ENCODE results near the gene TRIM4.
A peak's percentile ranks its signal among the peaks of the same experiment; 100 is the strongest.
"Not testable (repeated sequence)": the region's sequence is repeated elsewhere in the genome, so short reads cannot be mapped to it uniquely, and the experiment has no call there.

Gene TRIM4, protein sequence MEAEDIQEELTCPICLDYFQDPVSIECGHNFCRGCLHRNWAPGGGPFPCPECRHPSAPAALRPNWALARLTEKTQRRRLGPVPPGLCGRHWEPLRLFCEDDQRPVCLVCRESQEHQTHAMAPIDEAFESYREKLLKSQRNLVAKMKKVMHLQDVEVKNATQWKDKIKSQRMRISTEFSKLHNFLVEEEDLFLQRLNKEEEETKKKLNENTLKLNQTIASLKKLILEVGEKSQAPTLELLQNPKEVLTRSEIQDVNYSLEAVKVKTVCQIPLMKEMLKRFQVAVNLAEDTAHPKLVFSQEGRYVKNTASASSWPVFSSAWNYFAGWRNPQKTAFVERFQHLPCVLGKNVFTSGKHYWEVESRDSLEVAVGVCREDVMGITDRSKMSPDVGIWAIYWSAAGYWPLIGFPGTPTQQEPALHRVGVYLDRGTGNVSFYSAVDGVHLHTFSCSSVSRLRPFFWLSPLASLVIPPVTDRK

DNA sequence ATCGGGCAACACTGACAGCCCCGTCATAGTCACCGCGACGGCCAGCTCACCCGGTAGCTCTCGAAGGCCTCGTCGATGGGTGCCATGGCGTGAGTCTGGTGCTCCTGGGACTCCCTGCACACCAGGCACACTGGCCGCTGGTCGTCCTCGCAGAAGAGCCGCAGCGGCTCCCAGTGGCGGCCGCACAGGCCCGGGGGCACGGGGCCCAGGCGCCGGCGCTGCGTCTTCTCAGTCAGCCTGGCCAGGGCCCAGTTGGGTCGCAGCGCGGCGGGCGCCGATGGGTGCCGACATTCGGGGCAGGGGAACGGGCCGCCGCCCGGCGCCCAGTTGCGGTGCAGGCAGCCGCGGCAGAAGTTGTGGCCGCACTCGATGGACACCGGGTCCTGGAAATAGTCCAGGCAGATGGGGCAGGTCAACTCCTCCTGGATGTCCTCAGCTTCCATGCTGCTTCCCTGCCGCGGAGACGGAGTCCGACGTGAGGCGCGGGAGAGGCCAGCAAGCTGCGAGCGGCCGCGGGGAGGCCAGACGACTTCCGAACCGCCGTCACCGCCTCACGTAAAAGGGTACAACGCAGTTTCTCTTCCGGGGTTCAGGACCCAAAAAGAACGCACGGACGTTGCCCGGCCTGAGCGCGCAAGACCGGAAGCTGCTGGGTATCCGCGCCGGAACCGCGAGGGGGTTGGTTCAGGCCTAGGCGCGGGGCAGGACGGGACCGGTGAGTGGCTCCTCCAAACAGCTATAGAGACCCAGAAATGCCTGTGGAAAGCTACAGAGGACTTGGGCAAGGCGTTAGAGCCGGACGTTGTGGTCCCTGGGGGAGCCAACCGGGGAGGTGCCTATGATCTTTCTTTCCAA, at the start of gene TRIM4:
TSS of gene TRIM4 (minus strand) at position 572 of the 855 bp plus-strand sequence. CDS start at position 443, 129 bp downstream.
- peak within 1 kb of the TSS; percentile 87 for H3K9ac ChIP-seq
- H3K9me3 ChIP-seq (ENCODE audit: control insufficient read depth, low read length), result no peaks in the 10 kb centered on the region
- no peaks in the 10 kb centered on the region for H3K27me3 ChIP-seq (ENCODE audit: control insufficient read depth, insufficient read depth, low read length)
- peaks cover 7% of the 10 kb centered on the region for H3K4me1 ChIP-seq
- peak within 1 kb of the TSS; percentile 71 for H3K4me3 ChIP-seq (ENCODE audit: low read depth, low read length)
- H3K79me2 ChIP-seq, result peaks cover 23% of the 10 kb centered on the region
- H3K36me3 ChIP-seq (ENCODE audit: control insufficient read depth, insufficient read depth, low read length), result peaks cover 3% of the 10 kb centered on the region
- H3K27ac ChIP-seq, result peak within 1 kb of the TSS; percentile 89
- peak within 1 kb of the TSS; percentile 95 for H2AFZ ChIP-seq
- TF ChIP-seq, protein P1, sequence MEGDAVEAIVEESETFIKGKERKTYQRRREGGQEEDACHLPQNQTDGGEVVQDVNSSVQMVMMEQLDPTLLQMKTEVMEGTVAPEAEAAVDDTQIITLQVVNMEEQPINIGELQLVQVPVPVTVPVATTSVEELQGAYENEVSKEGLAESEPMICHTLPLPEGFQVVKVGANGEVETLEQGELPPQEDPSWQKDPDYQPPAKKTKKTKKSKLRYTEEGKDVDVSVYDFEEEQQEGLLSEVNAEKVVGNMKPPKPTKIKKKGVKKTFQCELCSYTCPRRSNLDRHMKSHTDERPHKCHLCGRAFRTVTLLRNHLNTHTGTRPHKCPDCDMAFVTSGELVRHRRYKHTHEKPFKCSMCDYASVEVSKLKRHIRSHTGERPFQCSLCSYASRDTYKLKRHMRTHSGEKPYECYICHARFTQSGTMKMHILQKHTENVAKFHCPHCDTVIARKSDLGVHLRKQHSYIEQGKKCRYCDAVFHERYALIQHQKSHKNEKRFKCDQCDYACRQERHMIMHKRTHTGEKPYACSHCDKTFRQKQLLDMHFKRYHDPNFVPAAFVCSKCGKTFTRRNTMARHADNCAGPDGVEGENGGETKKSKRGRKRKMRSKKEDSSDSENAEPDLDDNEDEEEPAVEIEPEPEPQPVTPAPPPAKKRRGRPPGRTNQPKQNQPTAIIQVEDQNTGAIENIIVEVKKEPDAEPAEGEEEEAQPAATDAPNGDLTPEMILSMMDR (IDR thresholded peaks at IDR 0.05), result no peak
- H3K4me2 ChIP-seq (ENCODE audit: low read length), result peak within 1 kb of the TSS; percentile 60

DNA sequence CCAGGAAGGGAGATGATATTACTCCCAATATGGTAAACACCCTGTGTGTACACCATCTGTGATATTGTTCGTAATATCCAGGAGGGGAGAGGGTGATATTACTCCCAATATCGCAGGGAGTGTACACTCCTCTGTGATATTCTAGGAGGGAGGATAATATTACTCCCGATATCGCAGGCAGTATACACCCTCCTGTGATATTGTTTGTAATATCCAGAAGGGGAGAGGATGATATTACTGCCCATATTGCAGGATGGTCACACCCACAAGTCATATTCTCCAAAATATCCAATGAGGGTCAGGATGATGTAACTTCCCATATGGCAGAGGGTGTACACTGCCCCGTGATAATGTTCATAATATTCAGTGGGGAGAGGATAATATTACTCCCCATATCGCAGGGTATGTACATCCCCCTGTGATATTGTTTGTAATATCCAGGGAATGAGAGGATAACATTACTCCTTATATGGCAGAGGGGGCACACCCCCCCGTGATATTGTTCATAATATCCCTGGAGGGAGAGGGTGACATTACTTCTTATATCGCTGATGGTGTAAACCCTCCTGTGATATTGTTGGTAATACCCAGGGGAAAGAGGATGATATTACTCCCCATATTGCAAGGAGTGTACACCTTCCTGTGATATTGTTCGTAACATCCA, 39.4 kb upstream of the TRIM4 start:
- Histone ChIP-seq H3K4me2 (ENCODE audit: low read length) (no peak overlapping the region), H2AFZ (no peak overlapping the region), H3K9me3 (ENCODE audit: control insufficient read depth, low read length) (no peaks in the 10 kb centered on the region), H3K27me3 (ENCODE audit: control insufficient read depth, insufficient read depth, low read length) (no peaks in the 10 kb centered on the region), H3K4me1 (no peaks in the 10 kb centered on the region), H3K27ac (no peak overlapping the region), H3K79me2 (no peaks in the 10 kb centered on the region), H3K4me3 (ENCODE audit: low read depth, low read length) (no peak overlapping the region), H3K36me3 (ENCODE audit: control insufficient read depth, insufficient read depth, low read length) (no peaks in the 10 kb centered on the region), H3K9ac (no peak overlapping the region)
- TF ChIP-seq, protein P1 (IDR thresholded peaks at IDR 0.05), result no peak

DNA sequence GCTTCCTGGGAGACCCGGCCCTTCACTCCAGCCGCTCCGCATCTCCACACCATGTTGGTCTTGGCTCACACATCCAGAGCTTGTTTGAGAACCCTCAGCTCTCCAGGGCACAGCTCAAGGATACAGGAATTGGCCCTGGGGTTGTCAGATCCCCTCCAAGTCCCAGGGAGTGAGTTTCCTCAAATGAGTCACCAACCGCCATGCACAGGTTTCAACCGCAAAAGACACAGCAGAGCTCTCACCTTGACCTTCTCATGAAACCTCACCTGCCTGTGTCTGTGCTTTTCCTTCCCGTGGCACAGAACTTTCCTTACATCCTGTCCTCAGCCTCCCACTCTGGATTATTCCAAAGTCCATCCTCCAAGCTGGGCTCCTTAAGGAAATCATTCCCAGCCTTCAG, 35.9 kb upstream of the TRIM4 start:
- Histone ChIP-seq H3K36me3 (ENCODE audit: control insufficient read depth, insufficient read depth, low read length) (no peaks in the 10 kb centered on the region), H3K27me3 (ENCODE audit: control insufficient read depth, insufficient read depth, low read length) (no peaks in the 10 kb centered on the region), H3K4me2 (ENCODE audit: low read length) (no peak overlapping the region), H2AFZ (no peak overlapping the region), H3K79me2 (no peaks in the 10 kb centered on the region), H3K27ac (no peak overlapping the region), H3K9me3 (ENCODE audit: control insufficient read depth, low read length) (no peaks in the 10 kb centered on the region), H3K4me1 (no peaks in the 10 kb centered on the region), H3K9ac (no peak overlapping the region), H3K4me3 (ENCODE audit: low read depth, low read length) (no peak overlapping the region)
- TF ChIP-seq, protein P1 (IDR thresholded peaks at IDR 0.05), result no peak

DNA sequence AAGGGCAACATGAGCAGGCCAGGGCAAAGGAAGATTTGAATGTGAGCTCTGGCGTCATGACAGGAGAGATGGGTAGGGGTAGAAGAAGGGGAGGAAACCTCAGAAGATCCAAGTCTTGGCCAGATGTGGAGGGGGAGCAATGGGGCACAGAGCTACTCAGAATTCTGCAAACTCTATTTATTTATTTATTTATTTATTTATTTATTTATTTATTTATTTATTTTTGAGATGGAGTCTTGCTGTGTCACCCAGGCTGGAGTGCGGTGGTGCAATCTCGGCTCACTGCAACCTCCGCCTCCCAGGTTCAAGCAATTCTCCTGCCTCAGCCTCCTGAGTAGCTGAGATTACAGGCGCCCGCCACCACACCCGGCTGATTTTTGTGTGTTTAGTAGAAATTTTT, 35.3 kb upstream of the TRIM4 start:
- H3K27ac ChIP-seq; H2AFZ ChIP-seq; H3K4me2 ChIP-seq (ENCODE audit: low read length); H3K4me1 ChIP-seq; H3K79me2 ChIP-seq; H3K4me3 ChIP-seq (ENCODE audit: low read depth, low read length); H3K9me3 ChIP-seq (ENCODE audit: control insufficient read depth, low read length); H3K36me3 ChIP-seq (ENCODE audit: control insufficient read depth, insufficient read depth, low read length); H3K9ac ChIP-seq; H3K27me3 ChIP-seq (ENCODE audit: control insufficient read depth, insufficient read depth, low read length): not testable (repeated sequence)

DNA sequence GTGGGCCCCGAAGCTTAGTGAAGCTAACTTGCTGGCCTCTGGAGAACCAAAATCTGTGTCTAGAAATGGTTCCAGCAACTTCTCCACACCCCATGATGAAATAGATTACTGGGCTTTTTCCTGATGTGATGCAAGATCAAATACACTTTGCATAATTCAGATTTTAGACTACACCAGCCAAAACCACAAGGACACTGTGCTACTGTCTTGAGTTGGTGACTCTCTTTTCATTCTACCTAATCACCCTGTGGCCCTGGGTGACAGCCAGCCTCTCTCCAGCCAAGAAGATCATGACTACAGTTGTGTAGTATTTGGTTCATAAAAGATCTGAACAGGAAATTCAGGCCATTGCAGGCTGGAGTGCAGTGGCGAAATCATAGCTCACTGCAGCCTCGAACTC, 34.3 kb upstream of the TRIM4 start:
- Histone ChIP-seq H3K27me3 (ENCODE audit: control insufficient read depth, insufficient read depth, low read length) (no peaks in the 10 kb centered on the region), H3K36me3 (ENCODE audit: control insufficient read depth, insufficient read depth, low read length) (no peaks in the 10 kb centered on the region), H2AFZ (no peak overlapping the region), H3K9me3 (ENCODE audit: control insufficient read depth, low read length) (no peaks in the 10 kb centered on the region), H3K79me2 (no peaks in the 10 kb centered on the region), H3K9ac (no peak overlapping the region), H3K4me3 (ENCODE audit: low read depth, low read length) (no peak overlapping the region), H3K4me1 (no peaks in the 10 kb centered on the region), H3K4me2 (ENCODE audit: low read length) (no peak overlapping the region), H3K27ac (no peak overlapping the region)
- TF ChIP-seq, protein P1 (IDR thresholded peaks at IDR 0.05), result no peak

DNA sequence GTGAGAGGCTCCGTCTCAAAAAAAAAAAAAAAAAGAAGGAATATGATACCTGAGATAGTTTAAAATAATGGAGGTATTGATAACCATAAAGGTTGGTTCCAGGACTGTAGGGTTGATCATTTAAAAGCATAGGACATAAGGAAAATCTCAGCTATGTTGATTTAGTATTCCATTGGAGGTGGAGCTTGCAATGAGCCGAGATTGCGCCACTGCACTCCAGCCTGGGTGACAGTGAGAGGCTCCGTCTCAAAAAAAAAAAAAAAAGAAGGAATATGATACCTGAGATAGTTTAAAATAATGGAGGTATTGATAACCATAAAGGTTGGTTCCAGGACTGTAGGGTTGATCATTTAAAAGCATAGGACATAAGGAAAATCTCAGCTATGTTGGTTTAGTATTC, 33.3 kb upstream of the TRIM4 start:
- not testable (repeated sequence) for H3K4me3 ChIP-seq (ENCODE audit: low read depth, low read length); H3K9me3 ChIP-seq (ENCODE audit: control insufficient read depth, low read length); H3K27ac ChIP-seq; H3K4me2 ChIP-seq (ENCODE audit: low read length); H3K9ac ChIP-seq; H3K27me3 ChIP-seq (ENCODE audit: control insufficient read depth, insufficient read depth, low read length); H3K36me3 ChIP-seq (ENCODE audit: control insufficient read depth, insufficient read depth, low read length); H3K4me1 ChIP-seq; H2AFZ ChIP-seq; H3K79me2 ChIP-seq

DNA sequence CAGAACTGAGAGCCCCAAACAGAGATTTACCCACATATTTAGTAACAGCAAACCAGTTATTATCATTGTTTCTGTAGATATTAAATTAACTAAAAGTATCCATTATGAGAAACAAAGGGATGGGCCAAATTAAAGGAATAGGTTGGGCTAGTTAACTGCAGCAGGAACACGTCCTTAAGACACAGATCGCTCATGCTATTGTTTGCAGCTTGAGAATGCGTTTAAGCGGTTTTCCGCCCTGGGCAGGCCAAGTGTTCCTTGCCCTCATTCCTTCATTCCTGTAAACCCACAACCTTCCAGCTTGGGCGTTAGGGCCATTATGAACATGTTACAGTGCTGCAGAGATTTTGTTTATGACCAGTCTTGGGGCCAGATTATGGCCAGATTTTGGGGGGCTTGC, 31.5 kb upstream of the TRIM4 start:
- H3K4me1 ChIP-seq; H3K4me2 ChIP-seq (ENCODE audit: low read length); H2AFZ ChIP-seq; H3K79me2 ChIP-seq; H3K36me3 ChIP-seq (ENCODE audit: control insufficient read depth, insufficient read depth, low read length); H3K27me3 ChIP-seq (ENCODE audit: control insufficient read depth, insufficient read depth, low read length); H3K9ac ChIP-seq; H3K9me3 ChIP-seq (ENCODE audit: control insufficient read depth, low read length); H3K4me3 ChIP-seq (ENCODE audit: low read depth, low read length); H3K27ac ChIP-seq: not testable (repeated sequence)

Measured in parathyroid adenoma (tissue), 2 donors.